Measurements from ENCODE around the gene TMEM184B. TPM values are rescaled to one million over a fixed set of nuclear protein-coding genes. Genes with fewer than 3 reads are reported as not detected.

Gene TMEM184B
- total RNA-seq, 1 experiment from 2014 or later, result 54.2 TPM

GRCh38 chr22:38232196-38232595, 40.6 kb downstream of the TMEM184B start:
- ATAC-seq (no peak), DNase-seq (ENCODE audit: low read depth, low spot score) (no peak)
- no peak overlapping the region for H3K27ac ChIP-seq (ENCODE audit: low read length)
- H3K4me3 ChIP-seq (ENCODE audit: low read depth in 2 of 2, low read length in 2 of 2), result no peak overlapping the region
- ChIA-PET CTCF (no interaction called here), POLR2A (no interaction called here)
- H3K27me3 ChIP-seq (ENCODE audit: control insufficient read depth, insufficient read depth, low read length), result no peaks in the 10 kb centered on the region
- TF ChIP-seq POLR2AphosphoS5 (IDR thresholded peaks at IDR 0.05; ENCODE audit: low read depth, low read length) (no peak), REST (IDR thresholded peaks at IDR 0.05; ENCODE audit: insufficient read depth in 1 of 2, low read depth in 2 of 2, low read length in 1 of 2) (no peak), TCF7L2 (IDR thresholded peaks at IDR 0.05; ENCODE audit: low read depth, low read length) (no peak), SIN3A (IDR thresholded peaks at IDR 0.05; ENCODE audit: borderline replicate concordance, insufficient read depth, low read depth, low read length) (no peak), CTCF (IDR thresholded peaks at IDR 0.05) (no peak)
- H3K36me3 ChIP-seq (ENCODE audit: control insufficient read depth, insufficient read depth, low read length), result no peaks in the 10 kb centered on the region
- peaks cover 9% of the 10 kb centered on the region for H3K4me1 ChIP-seq (ENCODE audit: control insufficient read depth, insufficient read depth, low read length)
- BruUV-seq (replicated peaks), result no TSS peak
- in situ Hi-C loops (cut with HindIII; ENCODE audit: low pct_unique_long_range_greater_than_20kb, low sequenced_read_pairs) (no loop called here), intact Hi-C loops (cut with micrococcal nuclease; ENCODE audit: unreplicated experiment) (no loop called here)
- H3K9me3 ChIP-seq (ENCODE audit: control insufficient read depth, insufficient read depth, low read depth, low read length), result no peaks in the 10 kb centered on the region

DNA sequence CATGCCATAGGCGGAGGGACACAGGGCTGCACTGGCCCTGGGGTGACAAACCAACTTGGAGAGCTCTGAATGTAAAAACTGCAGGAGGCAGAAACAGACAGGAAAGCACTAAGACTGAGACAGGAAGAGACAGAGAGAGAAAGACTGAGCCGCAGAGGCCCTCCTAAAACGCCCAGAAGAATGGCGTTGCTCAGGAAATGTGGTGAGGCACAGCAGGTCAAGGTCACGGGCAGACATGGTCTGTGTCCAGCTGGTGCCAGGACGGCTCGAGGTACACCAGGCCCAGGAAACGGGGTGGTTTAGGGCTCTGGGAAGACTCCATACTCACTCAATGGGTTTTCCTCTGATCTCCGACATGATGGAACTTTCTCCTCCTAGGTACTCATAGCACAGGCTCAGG, 41.9 kb downstream of the TMEM184B start:
- CTCF ChIA-PET, result no interaction called here
- in situ Hi-C loops (cut with HindIII; ENCODE audit: low pct_unique_long_range_greater_than_20kb, low sequenced_read_pairs) (no loop called here), intact Hi-C loops (cut with micrococcal nuclease; ENCODE audit: unreplicated experiment) (no loop called here)
- POLR2A ChIA-PET, result no interaction called here
- Histone ChIP-seq H3K36me3 (ENCODE audit: control insufficient read depth, insufficient read depth, low read length) (no peaks in the 10 kb centered on the region), H3K4me3 (ENCODE audit: low read depth in 2 of 2, low read length in 2 of 2) (no peak overlapping the region), H3K9me3 (ENCODE audit: control insufficient read depth, insufficient read depth, low read depth, low read length) (no peaks in the 10 kb centered on the region), H3K27ac (ENCODE audit: low read length) (no peak overlapping the region), H3K4me1 (ENCODE audit: control insufficient read depth, insufficient read depth, low read length) (peaks cover 9% of the 10 kb centered on the region), H3K27me3 (ENCODE audit: control insufficient read depth, insufficient read depth, low read length) (no peaks in the 10 kb centered on the region)
- TF ChIP-seq SIN3A (IDR thresholded peaks at IDR 0.05; ENCODE audit: borderline replicate concordance, insufficient read depth, low read depth, low read length), result no peak
- TF ChIP-seq TCF7L2 (IDR thresholded peaks at IDR 0.05; ENCODE audit: low read depth, low read length), result no peak
- no peak for TF ChIP-seq REST (IDR thresholded peaks at IDR 0.05; ENCODE audit: insufficient read depth in 1 of 2, low read depth in 2 of 2, low read length in 1 of 2)
- no peak for TF ChIP-seq CTCF (IDR thresholded peaks at IDR 0.05)
- TF ChIP-seq POLR2AphosphoS5 (IDR thresholded peaks at IDR 0.05; ENCODE audit: low read depth, low read length), result no peak
- no peak for DNase-seq (ENCODE audit: low read depth, low spot score)
- ATAC-seq, result no peak
- no TSS peak for BruUV-seq (replicated peaks)

All from Panc1 (cell line).